ENCODE measurements around the gene IGFBP2.

IGFBP2 gene

GRCh38 chr2:216622526-216622925 lies 10.7 kb upstream of the IGFBP2 start:
- Histone ChIP-seq H3K4me3 (replicated peaks; ENCODE audit: low read depth, low read length) (no peak overlapping the region), H3K36me3 (ENCODE audit: control insufficient read depth, insufficient read depth, low read length) (no peaks in the 10 kb centered on the region), H3K27me3 (replicated peaks; ENCODE audit: control insufficient read depth, insufficient read depth, low read length) (peaks cover 2% of the 10 kb centered on the region)
- no peak for DNase-seq (ENCODE audit: extremely low read depth, insufficient read length)
- no peak for TF ChIP-seq CTCF (IDR thresholded peaks at IDR 0.05; ENCODE audit: insufficient read depth, low read length, poor library complexity, severe bottlenecking)

GRCh38 chr2:216624251-216624650 lies 9.0 kb upstream of the IGFBP2 start:
- Histone ChIP-seq H3K27me3 (replicated peaks; ENCODE audit: control insufficient read depth, insufficient read depth, low read length) (peaks cover 2% of the 10 kb centered on the region), H3K36me3 (ENCODE audit: control insufficient read depth, insufficient read depth, low read length) (no peaks in the 10 kb centered on the region), H3K4me3 (replicated peaks; ENCODE audit: low read depth, low read length) (no peak overlapping the region)
- TF ChIP-seq CTCF (IDR thresholded peaks at IDR 0.05; ENCODE audit: insufficient read depth, low read length, poor library complexity, severe bottlenecking), result no peak
- no peak for DNase-seq (ENCODE audit: extremely low read depth, insufficient read length)

GRCh38 chr2:216626168-216626874 lies 6.9 kb upstream of the IGFBP2 start:
- no peak overlapping the region for H3K4me3 ChIP-seq (replicated peaks; ENCODE audit: low read depth, low read length)
- H3K27me3 ChIP-seq (replicated peaks; ENCODE audit: control insufficient read depth, insufficient read depth, low read length), result peaks cover 2% of the 10 kb centered on the region
- H3K36me3 ChIP-seq (ENCODE audit: control insufficient read depth, insufficient read depth, low read length), result no peaks in the 10 kb centered on the region
- DNase-seq (ENCODE audit: extremely low read depth, insufficient read length), result no peak
- no peak for TF ChIP-seq CTCF (IDR thresholded peaks at IDR 0.05; ENCODE audit: insufficient read depth, low read length, poor library complexity, severe bottlenecking)

GRCh38 chr2:216626875-216627245 lies 6.4 kb upstream of the IGFBP2 start:
- H3K36me3 ChIP-seq (ENCODE audit: control insufficient read depth, insufficient read depth, low read length), result no peaks in the 10 kb centered on the region
- DNase-seq (ENCODE audit: extremely low read depth, insufficient read length), result no peak
- TF ChIP-seq CTCF (IDR thresholded peaks at IDR 0.05; ENCODE audit: insufficient read depth, low read length, poor library complexity, severe bottlenecking), result no peak
- no peak overlapping the region for H3K4me3 ChIP-seq (replicated peaks; ENCODE audit: low read depth, low read length)
- peaks cover 2% of the 10 kb centered on the region for H3K27me3 ChIP-seq (replicated peaks; ENCODE audit: control insufficient read depth, insufficient read depth, low read length)

- H3K27me3 ChIP-seq (replicated peaks; ENCODE audit: control insufficient read depth, insufficient read depth, low read length), result peaks cover 2% of the 10 kb centered on the region; the same call in 1 of the 2 replicates
- no peak for DNase-seq (ENCODE audit: extremely low read depth, insufficient read length)
- H3K36me3 ChIP-seq (ENCODE audit: control insufficient read depth, insufficient read depth, low read length), result no peaks in the 10 kb centered on the region
- no peak for TF ChIP-seq CTCF (IDR thresholded peaks at IDR 0.05; ENCODE audit: insufficient read depth, low read length, poor library complexity, severe bottlenecking)
- no peak overlapping the region for H3K4me3 ChIP-seq (replicated peaks; ENCODE audit: low read depth, low read length)
Measured at GRCh38 chr2:216629784-216630183, 3.4 kb upstream of the IGFBP2 start.

All from GM06990 (cell line).